Spleen (tissue), 11 donors: Measurements from ENCODE around the gene CYBRD1. TPM values are rescaled to one million over a fixed set of nuclear protein-coding genes. Genes with fewer than 3 reads are reported as not detected.
A peak's percentile ranks its signal among the peaks of the same experiment; 100 is the strongest.
"Not testable (repeated sequence)": the region's sequence is repeated elsewhere in the genome, so short reads cannot be mapped to it uniquely, and the experiment has no call there.

Source experiments
- DNase-seq: peaks from one replicate; pipeline ENCODE4 v3.0.0-alpha.2; 2020
- H3K27ac ChIP-seq, 8 donors: fragments of 200-600 bp; sonication (generic) in 7 of 8; 1 replicate in 4 of 8; 2 replicates in 4 of 8; pipeline versions ENCODE4 v1.5.0 to v1.8.0; 2016 to 2021; ENCODE audit warnings: inconsistent platforms in 4 of 8, mild to moderate bottlenecking in 4 of 8, moderate library complexity in 1 of 8
- H3K27me3 ChIP-seq, 7 donors: fragments of 200-600 bp; sonication (generic) in 6 of 7; replicated peaks in 1 of 7; 1 replicate in 4 of 7; 2 replicates in 3 of 7; pipeline versions ENCODE4 v1.5.0 to v1.8.0; 2016 to 2021; ENCODE audit warnings: inconsistent platforms in 3 of 7, mild to moderate bottlenecking in 1 of 7
- H3K36me3 ChIP-seq, 6 donors: fragments of 200-600 bp; sonication (generic) in 5 of 6; 1 replicate in 4 of 6; 2 replicates in 2 of 6; pipeline versions ENCODE4 v1.5.0 to v1.8.0; 2016 to 2021; ENCODE audit warnings: inconsistent platforms in 2 of 6
- H3K4me1 ChIP-seq, 6 donors: fragments of 200-600 bp; sonication (generic) in 5 of 6; 1 replicate in 3 of 6; 2 replicates in 3 of 6; pipeline versions ENCODE4 v1.5.0 to v1.8.0; 2016 to 2021; ENCODE audit warnings: inconsistent platforms in 3 of 6
- H3K4me3 ChIP-seq, 8 donors: fragments of 200-600 bp; sonication (generic) in 7 of 8; 1 replicate in 4 of 8; 2 replicates in 4 of 8; pipeline versions ENCODE4 v1.5.0 to v1.8.0; 2016 to 2021; ENCODE audit warnings: inconsistent platforms in 4 of 8, mild to moderate bottlenecking in 4 of 8, moderate library complexity in 2 of 8
- H3K9me3 ChIP-seq, 8 donors: fragments of 200-600 bp; sonication (generic) in 7 of 8; 1 replicate in 4 of 8; 2 replicates in 4 of 8; pipeline versions ENCODE4 v1.5.0 to v1.8.0; 2016 to 2021; ENCODE audit warnings: inconsistent platforms in 4 of 8
- CTCF ChIP-seq, 11 experiments: fragments of 200-600 bp in 7 of 11; fragments of 450-650 bp in 4 of 11; sonication (generic) in 4 of 11; IDR thresholded peaks in 8 of 11; conservative IDR thresholded peaks in 3 of 11; 1 replicate in 7 of 11; 2 replicates in 4 of 11; pipeline versions ENCODE4 v1.4.0 to v1.8.0; 2016 to 2021; ENCODE audit warnings: antibody characterized with exemption in 11 of 11, inconsistent platforms in 4 of 11, mild to moderate bottlenecking in 1 of 11
- POLR2A ChIP-seq, 3 donors: fragments of 450-650 bp; IDR thresholded peaks; one replicate each; pipeline ENCODE4 v1.5.1; 2017; ENCODE audit warnings: antibody characterized with exemption in 3 of 3, mild to moderate bottlenecking in 1 of 3
- POLR2AphosphoS5 ChIP-seq, 3 donors: sonication (generic); formaldehyde crosslinking; IDR thresholded peaks; one replicate each; pipeline ENCODE4 v1.5.1; 2017; ENCODE audit warnings: antibody characterized with exemption in 3 of 3
- WGBS, 5 donors: extraction: QIAGEN DNeasy Blood & Tissue Kit in 3 of 5; methylation state at CpG; one replicate each; pipeline versions ENCODE4 v1.1.5 to v1.1.7; 2013 to 2018; 5-methylcytosine and 5-hydroxymethylcytosine counted together
- intact Hi-C: fragments of 100-400 bp; cut with DNase I; formaldehyde crosslinking; loops from one replicate; pipeline ENCODE4 v1.15.0; 2023; ENCODE audit warnings: low total_unique reads
- polyA plus RNA-seq, 3 donors: library from polyadenylated mRNA; stranded (reverse); fragments of 200-250 nt; gene quantifications; one replicate each; pipeline ENCODE4 v1.2.1, GENCODE V29; 2013
- total RNA-seq, 7 donors: library from RNA; depleted of rRNA in 3 of 7; stranded (reverse); fragments of >200 nt in 3 of 7; fragmentation: NEBNext Ultra II Directional in 4 of 7; extraction: Animal tissue kit (Norgen Biotek cat#: 25700) in 4 of 7; gene quantifications; one replicate each; pipeline versions ENCODE4 v1.1.0 to v1.2.1, GENCODE V29; 2016 to 2021
- donor health status: healthy with polysubstance abuse.
- donor health status: DM: no; HTN: no; CAD: no; lungs with moderate emphysema.
- donor health status: DM: no; HTN: no; CAD: no.
- donor health status: Bipolar disorder and iron deficiency.
- donor health status: healthy.
- donor health status: DM: no; HTN: no; CAD: no.
- donor health status: DM: yes; HTN: yes; CAD: no.

CYBRD1 gene
- total and polyA plus RNA-seq, 10 donors, result 8.2 to 61.7 (median 41.9) TPM

GRCh38 chr2:171524018-171524401 is 1.7 kb downstream of the CYBRD1 start:
- H3K27ac ChIP-seq, result peak overlapping the region in 7 of 8 donors; percentile 81 to 92 (median 89)
- no peak for DNase-seq
- H3K9me3 ChIP-seq, result no peaks in the 10 kb centered on the region
- H3K4me1 ChIP-seq, result peaks cover 0 to 44% (median 33%) of the 10 kb centered on the region in 6 donors
- WGBS, 5 donors, result 22 to 46% (median 40%) methylated on average over 5 to 6 of the region's 6 CpGs
- no peaks in the 10 kb centered on the region for H3K36me3 ChIP-seq
- H3K4me3 ChIP-seq, result peak overlapping the region; percentile 59 to 81 (median 72)
- H3K27me3 ChIP-seq, result peaks cover 0 to 42% (median 18%) of the 10 kb centered on the region in 7 donors
- TF ChIP-seq POLR2A (IDR thresholded peaks at IDR 0.05), result no peak
- TF ChIP-seq CTCF (IDR thresholded peaks at IDR 0.05 in 8 of 11, conservative IDR thresholded peaks at IDR 0.05 in 3 of 11), result no peak
- TF ChIP-seq POLR2AphosphoS5 (IDR thresholded peaks at IDR 0.05), result no peak
- intact Hi-C loops, result no loop called here

- 90 to 96% (median 95%) methylated on average over 1 of the region's 1 CpG for WGBS, 5 donors
- no peak overlapping the region for H3K4me3 ChIP-seq
- TF ChIP-seq POLR2A (IDR thresholded peaks at IDR 0.05) (no peak), POLR2AphosphoS5 (IDR thresholded peaks at IDR 0.05) (no peak), CTCF (IDR thresholded peaks at IDR 0.05 in 8 of 11, conservative IDR thresholded peaks at IDR 0.05 in 3 of 11) (peak in 7 of 11 experiments; percentile 9 to 60 (median 45))
- no peak overlapping the region for H3K27ac ChIP-seq
- no peak for DNase-seq
- peaks cover 0 to 24% (median 3%) of the 10 kb centered on the region in 6 donors for H3K4me1 ChIP-seq
- peaks cover 0 to 6% (median 2%) of the 10 kb centered on the region in 8 donors for H3K9me3 ChIP-seq
- no peaks in the 10 kb centered on the region for H3K36me3 ChIP-seq
- H3K27me3 ChIP-seq, result no peaks in the 10 kb centered on the region
- intact Hi-C loops, result no loop called here
These were observed 7.6 kb downstream of the CYBRD1 start for GRCh38 chr2:171529914-171530313.

- Histone ChIP-seq H3K4me1 (peaks cover 0 to 23% (median 3%) of the 10 kb centered on the region in 6 donors), H3K36me3 (no peaks in the 10 kb centered on the region), H3K27ac (peak overlapping the region in 2 of 8 donors; percentile 16 to 28), H3K27me3 (no peaks in the 10 kb centered on the region), H3K9me3 (peaks cover 0 to 6% (median 2%) of the 10 kb centered on the region in 8 donors), H3K4me3 (no peak overlapping the region)
- intact Hi-C loops, result no loop called here
- no peak for DNase-seq
- 39 to 63% (median 54%) methylated on average over 4 of the region's 4 CpGs for WGBS, 5 donors
- TF ChIP-seq POLR2AphosphoS5 (IDR thresholded peaks at IDR 0.05), result no peak
- TF ChIP-seq CTCF (IDR thresholded peaks at IDR 0.05 in 8 of 11, conservative IDR thresholded peaks at IDR 0.05 in 3 of 11), result no peak
- no peak for TF ChIP-seq POLR2A (IDR thresholded peaks at IDR 0.05)
These were observed 8.1 kb downstream of the CYBRD1 start for GRCh38 chr2:171530378-171530777.

- intact Hi-C loops, H3K27me3 ChIP-seq, DNase-seq, H3K9me3 ChIP-seq, H3K36me3 ChIP-seq, H3K4me3 ChIP-seq: not testable (repeated sequence)
- Histone ChIP-seq H3K27ac (peak overlapping the region in 2 of 8 donors; percentile 16 to 28), H3K4me1 (peaks cover 0 to 23% (median 3%) of the 10 kb centered on the region in 6 donors)
- WGBS, 5 donors, result 72 to 89% (median 86%) methylated on average over 1 of the region's 1 CpG
These were observed 8.6 kb downstream of the CYBRD1 start for GRCh38 chr2:171530859-171531258.

- intact Hi-C loops, result no loop called here
- Histone ChIP-seq H3K9me3 (peaks cover 0 to 6% (median 2%) of the 10 kb centered on the region in 8 donors), H3K36me3 (no peaks in the 10 kb centered on the region), H3K4me3 (no peak overlapping the region), H3K27me3 (no peaks in the 10 kb centered on the region), H3K4me1 (peaks cover 0 to 23% (median 3%) of the 10 kb centered on the region in 6 donors), H3K27ac (peak overlapping the region in 1 of 8 donors; percentile 16)
- no peak for TF ChIP-seq CTCF (IDR thresholded peaks at IDR 0.05 in 8 of 11, conservative IDR thresholded peaks at IDR 0.05 in 3 of 11)
- TF ChIP-seq POLR2A (IDR thresholded peaks at IDR 0.05), result no peak
- TF ChIP-seq POLR2AphosphoS5 (IDR thresholded peaks at IDR 0.05), result no peak
- DNase-seq, result no peak
- 57 to 74% (median 58%) methylated on average over 7 of the region's 7 CpGs for WGBS, 5 donors
These were observed 9.0 kb downstream of the CYBRD1 start for GRCh38 chr2:171531291-171531690.
